HepG2 (cell line): ENCODE results near the gene TMEM151A. TPM values are rescaled to one million over a fixed set of nuclear protein-coding genes. Genes with fewer than 3 reads are reported as not detected.

ENCODE experiments used
- ETV6 ChIP-seq: sonication (generic); formaldehyde crosslinking; conservative IDR thresholded peaks from 2 replicates; pipeline ENCODE4 v1.4.0; 2020; ENCODE audit warnings: missing genetic modification reagents
- NFATC3 ChIP-seq: sonication (generic); formaldehyde crosslinking; IDR thresholded peaks from 2 replicates; pipeline ENCODE4 v1.5.1; 2020; ENCODE audit warnings: mild to moderate bottlenecking, missing genetic modification reagents
- PRPF4 ChIP-seq: fragments of 200-400 bp; formaldehyde crosslinking; IDR thresholded peaks from 2 replicates; pipeline ENCODE4 v1.6.1; 2016; ENCODE audit warnings: low read length, low read depth; ENCODE audit not compliant: poor library complexity, severe bottlenecking
- XRCC5 ChIP-seq: fragments of 200-400 bp; formaldehyde crosslinking; optimal IDR thresholded peaks from 2 replicates; pipeline ENCODE3; 2017; ENCODE audit warnings: mild to moderate bottlenecking, low read length
- ZNF546 ChIP-seq: sonication (generic); formaldehyde crosslinking; conservative IDR thresholded peaks from 2 replicates; pipeline ENCODE4 v1.8.1; 2023; ENCODE audit warnings: mild to moderate bottlenecking, missing genetic modification reagents
- ZNF598 ChIP-seq: sonication (generic); formaldehyde crosslinking; IDR thresholded peaks from 2 replicates; pipeline ENCODE4 v1.5.1; 2020; ENCODE audit warnings: mild to moderate bottlenecking, missing genetic modification reagents, borderline replicate concordance
- ZNF670 ChIP-seq: sonication (generic); formaldehyde crosslinking; IDR thresholded peaks from 2 replicates; pipeline ENCODE4 v1.8.0; 2022; ENCODE audit warnings: mild to moderate bottlenecking, missing genetic modification reagents, borderline replicate concordance
- ZNF747 ChIP-seq: sonication (generic); formaldehyde crosslinking; IDR thresholded peaks from 2 replicates; pipeline ENCODE4 v1.8.1; 2023; ENCODE audit warnings: missing genetic modification reagents, mild to moderate bottlenecking, borderline replicate concordance
- ZNF780A ChIP-seq: sonication (generic); formaldehyde crosslinking; IDR thresholded peaks from 2 replicates; pipeline ENCODE4 v1.8.0; 2022; ENCODE audit warnings: mild to moderate bottlenecking, missing genetic modification reagents, moderate library complexity
- ZNF782 ChIP-seq: sonication (generic); formaldehyde crosslinking; IDR thresholded peaks from 2 replicates; pipeline ENCODE4 v1.4.0; 2020; ENCODE audit warnings: missing genetic modification reagents, mild to moderate bottlenecking, borderline replicate concordance
- polyA plus RNA-seq, 8 experiments: library from polyadenylated mRNA; depleted of rRNA in 3 of 8; stranded (reverse) in 7 of 8; unstranded in 1 of 8; fragments of >200 nt; fragmentation: Illumina TruSeq in 4 of 8; extraction: Trizol in 4 of 8; gene quantifications; 2 replicates each; pipeline versions ENCODE4 v1.2.1 to v1.2.3, GENCODE V29; 2011 to 2016; ENCODE audit warnings: low read depth in 4 of 8, missing spikeins in 1 of 8, mixed read lengths in 1 of 8; ENCODE audit not compliant: insufficient read depth in 1 of 8
- total RNA-seq, 5 experiments: library from RNA; depleted of rRNA; stranded (reverse); fragments of >200 nt; fragmentation: Illumina TruSeq; extraction: Trizol; gene quantifications; 2 replicates each; pipeline ENCODE4 v1.2.3, GENCODE V29; 2016; ENCODE audit warnings: low read depth in 1 of 5
- TF ChIP-seq, protein P1 (sequence below): sonication (generic); formaldehyde crosslinking; IDR thresholded peaks from one replicate; pipeline ENCODE4 v1.5.1; 2020; ENCODE audit warnings: mild to moderate bottlenecking, missing genetic modification reagents; ENCODE audit errors: not compliant biosample characterization
- TF ChIP-seq, protein P2 (sequence below): sonication (generic); formaldehyde crosslinking; IDR thresholded peaks from 2 replicates; pipeline ENCODE4 v1.8.1; 2023; ENCODE audit warnings: mild to moderate bottlenecking, inconsistent platforms, moderate library complexity, missing genetic modification reagents, borderline replicate concordance
- TF ChIP-seq, protein P3 (sequence below): sonication (generic); formaldehyde crosslinking; IDR thresholded peaks from 2 replicates; pipeline ENCODE4 v1.8.1; 2023; ENCODE audit warnings: missing genetic modification reagents, inconsistent platforms, borderline replicate concordance
- TF ChIP-seq, protein P4 (sequence below): IDR thresholded peaks from 2 replicates; pipeline ENCODE4 v1.6.1; 2012; ENCODE audit warnings: low read depth, low read length, improper control_type of control experiment

The TMEM151A gene
- total and polyA plus RNA-seq, 2 of the 13 experiments (the other 11 are each of a cell fraction or from before 2014, with no cell fraction given) = 0.18 to 0.33 TPM

DNA sequence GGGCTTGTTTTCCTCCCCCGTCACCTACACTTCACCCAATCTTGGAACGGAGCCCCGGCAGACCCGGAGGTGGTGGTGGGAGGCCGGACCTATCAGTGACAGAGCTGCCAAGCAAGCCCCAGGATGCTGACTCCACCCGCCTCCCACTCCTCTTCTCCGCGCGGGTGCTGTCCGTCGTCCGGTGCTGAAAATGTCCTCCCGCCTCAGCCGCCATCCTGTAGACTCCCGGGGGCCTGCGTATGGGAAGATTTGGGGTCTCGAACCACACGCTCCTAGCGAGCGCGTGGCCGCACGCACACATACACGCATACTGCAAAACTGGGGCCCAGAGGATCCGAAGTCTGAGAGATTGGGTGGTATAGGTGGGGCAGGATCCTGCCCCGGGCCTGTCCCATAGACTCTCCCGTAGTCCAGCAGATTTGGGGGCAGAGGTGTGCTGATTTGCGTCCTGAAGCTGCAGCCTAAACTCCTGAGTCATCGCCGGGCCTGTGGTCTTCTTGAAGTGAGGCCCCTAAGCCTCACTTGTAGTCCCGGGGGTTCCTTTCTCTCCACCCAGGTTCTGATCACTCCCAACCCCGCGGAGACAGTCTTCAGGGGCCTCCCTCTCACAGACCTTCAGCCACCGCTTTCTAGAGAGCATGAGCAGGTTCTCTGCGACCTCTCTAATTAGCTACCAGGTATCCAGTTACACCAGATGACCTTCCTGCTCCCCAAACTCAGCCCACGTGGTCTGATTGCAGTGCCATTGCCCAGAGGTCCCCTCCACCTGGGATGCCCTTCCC lies 2.0 kb upstream of the TMEM151A start (continued):
- TF ChIP-seq, protein P1, sequence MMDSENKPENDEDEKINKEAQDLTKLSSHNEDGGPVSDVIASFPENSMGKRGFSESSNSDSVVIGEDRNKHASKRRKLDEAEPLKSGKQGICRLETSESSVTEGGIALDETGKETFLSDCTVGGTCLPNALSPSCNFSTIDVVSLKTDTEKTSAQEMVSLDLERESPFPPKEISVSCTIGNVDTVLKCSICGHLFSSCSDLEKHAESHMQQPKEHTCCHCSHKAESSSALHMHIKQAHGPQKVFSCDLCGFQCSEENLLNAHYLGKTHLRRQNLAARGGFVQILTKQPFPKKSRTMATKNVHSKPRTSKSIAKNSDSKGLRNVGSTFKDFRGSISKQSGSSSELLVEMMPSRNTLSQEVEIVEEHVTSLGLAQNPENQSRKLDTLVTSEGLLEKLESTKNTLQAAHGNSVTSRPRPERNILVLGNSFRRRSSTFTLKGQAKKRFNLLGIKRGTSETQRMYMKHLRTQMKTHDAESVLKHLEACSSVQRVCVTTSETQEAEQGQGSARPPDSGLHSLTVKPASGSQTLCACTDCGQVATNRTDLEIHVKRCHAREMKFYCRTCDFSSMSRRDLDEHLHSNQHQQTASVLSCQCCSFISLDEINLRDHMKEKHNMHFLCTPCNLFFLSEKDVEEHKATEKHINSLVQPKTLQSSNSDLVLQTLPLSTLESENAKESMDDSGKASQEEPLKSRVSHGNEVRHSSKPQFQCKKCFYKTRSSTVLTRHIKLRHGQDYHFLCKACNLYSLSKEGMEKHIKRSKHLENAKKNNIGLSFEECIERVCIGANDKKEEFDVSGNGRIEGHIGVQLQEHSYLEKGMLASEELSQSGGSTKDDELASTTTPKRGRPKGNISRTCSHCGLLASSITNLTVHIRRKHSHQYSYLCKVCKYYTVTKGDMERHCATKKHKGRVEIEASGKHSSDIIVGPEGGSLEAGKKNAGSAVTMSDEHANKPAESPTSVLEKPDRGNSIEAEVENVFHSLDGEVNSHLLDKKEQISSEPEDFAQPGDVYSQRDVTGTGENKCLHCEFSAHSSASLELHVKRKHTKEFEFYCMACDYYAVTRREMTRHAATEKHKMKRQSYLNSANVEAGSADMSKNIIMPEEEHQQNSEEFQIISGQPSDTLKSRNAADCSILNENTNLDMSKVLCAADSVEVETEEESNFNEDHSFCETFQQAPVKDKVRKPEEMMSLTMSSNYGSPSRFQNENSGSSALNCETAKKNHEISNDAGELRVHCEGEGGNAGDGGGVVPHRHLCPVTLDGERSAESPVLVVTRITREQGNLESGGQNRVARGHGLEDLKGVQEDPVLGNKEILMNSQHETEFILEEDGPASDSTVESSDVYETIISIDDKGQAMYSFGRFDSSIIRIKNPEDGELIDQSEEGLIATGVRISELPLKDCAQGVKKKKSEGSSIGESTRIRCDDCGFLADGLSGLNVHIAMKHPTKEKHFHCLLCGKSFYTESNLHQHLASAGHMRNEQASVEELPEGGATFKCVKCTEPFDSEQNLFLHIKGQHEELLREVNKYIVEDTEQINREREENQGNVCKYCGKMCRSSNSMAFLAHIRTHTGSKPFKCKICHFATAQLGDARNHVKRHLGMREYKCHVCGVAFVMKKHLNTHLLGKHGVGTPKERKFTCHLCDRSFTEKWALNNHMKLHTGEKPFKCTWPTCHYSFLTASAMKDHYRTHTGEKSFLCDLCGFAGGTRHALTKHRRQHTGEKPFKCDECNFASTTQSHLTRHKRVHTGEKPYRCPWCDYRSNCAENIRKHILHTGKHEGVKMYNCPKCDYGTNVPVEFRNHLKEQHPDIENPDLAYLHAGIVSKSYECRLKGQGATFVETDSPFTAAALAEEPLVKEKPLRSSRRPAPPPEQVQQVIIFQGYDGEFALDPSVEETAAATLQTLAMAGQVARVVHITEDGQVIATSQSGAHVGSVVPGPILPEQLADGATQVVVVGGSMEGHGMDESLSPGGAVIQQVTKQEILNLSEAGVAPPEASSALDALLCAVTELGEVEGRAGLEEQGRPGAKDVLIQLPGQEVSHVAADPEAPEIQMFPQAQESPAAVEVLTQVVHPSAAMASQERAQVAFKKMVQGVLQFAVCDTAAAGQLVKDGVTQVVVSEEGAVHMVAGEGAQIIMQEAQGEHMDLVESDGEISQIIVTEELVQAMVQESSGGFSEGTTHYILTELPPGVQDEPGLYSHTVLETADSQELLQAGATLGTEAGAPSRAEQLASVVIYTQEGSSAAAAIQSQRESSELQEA = no peak
- TF ChIP-seq NFATC3 (CRISPR knock-in tag) (0 out of 2 replicates have a peak, but pooled peaks have one; percentile 58), ETV6 (CRISPR knock-in tag) (peak; percentile 77; the same call in 1 of the 2 replicates), ZNF546 (CRISPR knock-in tag) (0 out of 2 replicates have a peak, but pooled peaks have one; percentile 25), PRPF4 (no peak), ZNF747 (CRISPR knock-in tag) (peak; percentile 86; the same call in 1 of the 2 replicates), ZNF670 (CRISPR knock-in tag) (peak; percentile 75; the same call in 1 of the 2 replicates), ZNF780A (CRISPR knock-in tag) (peak; percentile 71; the same call in 1 of the 2 replicates), XRCC5 (peak; percentile 77), ZNF598 (peak; percentile 60; the same call in 1 of the 2 replicates), ZNF782 (CRISPR knock-in tag) (0 out of 2 replicates have a peak, but pooled peaks have one; percentile 67)
- TF ChIP-seq, protein P2, sequence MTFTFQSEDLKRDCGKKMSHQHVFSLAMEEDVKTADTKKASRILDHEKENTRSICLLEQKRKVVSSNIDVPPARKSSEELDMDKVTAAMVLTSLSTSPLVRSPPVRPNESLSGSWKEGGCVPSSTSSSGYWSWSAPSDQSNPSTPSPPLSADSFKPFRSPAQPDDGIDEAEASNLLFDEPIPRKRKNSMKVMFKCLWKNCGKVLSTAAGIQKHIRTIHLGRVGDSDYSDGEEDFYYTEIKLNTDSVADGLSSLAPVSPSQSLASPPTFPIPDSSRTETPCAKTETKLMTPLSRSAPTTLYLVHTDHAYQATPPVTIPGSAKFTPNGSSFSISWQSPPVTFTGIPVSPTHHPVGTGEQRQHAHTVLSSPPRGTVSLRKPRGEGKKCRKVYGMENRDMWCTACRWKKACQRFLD (CRISPR knock-in tag) = peak; percentile 43; the same call in 1 of the 2 replicates
- TF ChIP-seq, protein P3, sequence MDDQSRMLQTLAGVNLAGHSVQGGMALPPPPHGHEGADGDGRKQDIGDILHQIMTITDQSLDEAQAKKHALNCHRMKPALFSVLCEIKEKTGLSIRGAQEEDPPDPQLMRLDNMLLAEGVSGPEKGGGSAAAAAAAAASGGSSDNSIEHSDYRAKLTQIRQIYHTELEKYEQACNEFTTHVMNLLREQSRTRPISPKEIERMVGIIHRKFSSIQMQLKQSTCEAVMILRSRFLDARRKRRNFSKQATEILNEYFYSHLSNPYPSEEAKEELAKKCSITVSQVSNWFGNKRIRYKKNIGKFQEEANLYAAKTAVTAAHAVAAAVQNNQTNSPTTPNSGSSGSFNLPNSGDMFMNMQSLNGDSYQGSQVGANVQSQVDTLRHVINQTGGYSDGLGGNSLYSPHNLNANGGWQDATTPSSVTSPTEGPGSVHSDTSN (CRISPR knock-in tag) = no peak
- TF ChIP-seq, protein P4, sequence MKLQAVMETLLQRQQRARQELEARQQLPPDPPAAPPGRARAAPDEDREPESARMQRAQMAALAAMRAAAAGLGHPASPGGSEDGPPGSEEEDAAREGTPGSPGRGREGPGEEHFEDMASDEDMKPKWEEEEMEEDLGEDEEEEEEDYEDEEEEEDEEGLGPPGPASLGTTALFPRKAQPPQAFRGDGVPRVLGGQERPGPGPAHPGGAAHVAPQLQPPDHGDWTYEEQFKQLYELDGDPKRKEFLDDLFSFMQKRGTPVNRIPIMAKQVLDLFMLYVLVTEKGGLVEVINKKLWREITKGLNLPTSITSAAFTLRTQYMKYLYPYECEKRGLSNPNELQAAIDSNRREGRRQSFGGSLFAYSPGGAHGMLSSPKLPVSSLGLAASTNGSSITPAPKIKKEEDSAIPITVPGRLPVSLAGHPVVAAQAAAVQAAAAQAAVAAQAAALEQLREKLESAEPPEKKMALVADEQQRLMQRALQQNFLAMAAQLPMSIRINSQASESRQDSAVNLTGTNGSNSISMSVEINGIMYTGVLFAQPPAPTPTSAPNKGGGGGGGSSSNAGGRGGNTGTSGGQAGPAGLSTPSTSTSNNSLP = no peak
